Measurements from ENCODE around the gene RPL31.

GRCh38 chr2:100992262-100992661 lies 9.8 kb upstream of the RPL31 start:
- TF ChIP-seq CTCF (IDR thresholded peaks at IDR 0.05) = no peak
- TF ChIP-seq EZH2 (IDR thresholded peaks at IDR 0.05; ENCODE audit: borderline replicate concordance, insufficient read depth, low read depth, low read length, poor library complexity, severe bottlenecking) = no peak
